Mesothelial cell of epicardium (in vitro differentiated cells): ENCODE measurements around the gene GABRG1. TPM values are rescaled to one million over a fixed set of nuclear protein-coding genes. Genes with fewer than 3 reads are reported as not detected.
A peak's percentile ranks its signal among the peaks of the same experiment; 100 is the strongest.

Experiments
- DNase-seq, 2 experiments: peaks; one replicate each; pipeline ENCODE4 v3.0.0; 2021; ENCODE audit warnings: low spot score in 2 of 2; ENCODE audit not compliant: unreplicated experiment in 2 of 2
- H3K27ac Mint-ChIP-seq: 2 replicates; pipeline ENCODE4 v1.8.0; 2021; ENCODE audit warnings: mixed read lengths
- H3K27me3 Mint-ChIP-seq: 2 replicates; pipeline ENCODE4 v1.8.0; 2021; ENCODE audit warnings: low read depth, mixed read lengths
- H3K36me3 Mint-ChIP-seq: 2 replicates; pipeline ENCODE4 v1.8.0; 2021; ENCODE audit warnings: mixed read lengths
- H3K4me1 Mint-ChIP-seq: 2 replicates; pipeline ENCODE4 v1.8.0; 2021; ENCODE audit warnings: mixed read lengths
- H3K4me3 Mint-ChIP-seq: 2 replicates; pipeline ENCODE4 v1.8.0; 2021; ENCODE audit warnings: mild to moderate bottlenecking, moderate library complexity, mixed read lengths
- H3K9me3 Mint-ChIP-seq: 2 replicates; pipeline ENCODE4 v1.8.0; 2021; ENCODE audit warnings: mixed read lengths
- CTCF ChIP-seq: fragments of 200-600 bp; sonication (generic); IDR thresholded peaks from one replicate; pipeline ENCODE4 v1.5.0; 2021; ENCODE audit warnings: antibody characterized with exemption; ENCODE audit not compliant: unreplicated experiment
- total RNA-seq: library from RNA; stranded (reverse); gene quantifications from 3 replicates; pipeline ENCODE4 v1.2.1, GENCODE V29; 2021

Gene GABRG1
- total RNA-seq = 0.18 to 0.22 TPM (median 0.20 TPM) in 3 replicates

- no peak for DNase-seq
- no peaks in the 10 kb centered on the region for H3K36me3 Mint-ChIP-seq
- no peak within 1 kb of the TSS for H3K27ac Mint-ChIP-seq
- no peak for TF ChIP-seq CTCF
- H3K4me3 Mint-ChIP-seq = peak within 1 kb of the TSS; percentile 40
- peaks cover 69% of the 10 kb centered on the region for H3K27me3 Mint-ChIP-seq
- peaks cover 7% of the 10 kb centered on the region for H3K4me1 Mint-ChIP-seq
- H3K9me3 Mint-ChIP-seq = no peaks in the 10 kb centered on the region
Measured at GRCh38 chr4:46123913-46124755, at the start of gene GABRG1. Gene GABRG1 (minus strand): TSS chr4:46124054. CDS start chr4:46123913, 141 bp downstream.

- Mint-ChIP-seq H3K9me3 (peaks cover 32% of the 10 kb centered on the region), H3K36me3 (no peaks in the 10 kb centered on the region), H3K27me3 (no peaks in the 10 kb centered on the region), H3K27ac (no peak overlapping the region), H3K4me3 (no peak overlapping the region), H3K4me1 (no peaks in the 10 kb centered on the region)
- TF ChIP-seq CTCF = no peak
- no peak for DNase-seq
Measured at GRCh38 chr4:46146993-46147392, 23.1 kb upstream of the GABRG1 start.

DNA sequence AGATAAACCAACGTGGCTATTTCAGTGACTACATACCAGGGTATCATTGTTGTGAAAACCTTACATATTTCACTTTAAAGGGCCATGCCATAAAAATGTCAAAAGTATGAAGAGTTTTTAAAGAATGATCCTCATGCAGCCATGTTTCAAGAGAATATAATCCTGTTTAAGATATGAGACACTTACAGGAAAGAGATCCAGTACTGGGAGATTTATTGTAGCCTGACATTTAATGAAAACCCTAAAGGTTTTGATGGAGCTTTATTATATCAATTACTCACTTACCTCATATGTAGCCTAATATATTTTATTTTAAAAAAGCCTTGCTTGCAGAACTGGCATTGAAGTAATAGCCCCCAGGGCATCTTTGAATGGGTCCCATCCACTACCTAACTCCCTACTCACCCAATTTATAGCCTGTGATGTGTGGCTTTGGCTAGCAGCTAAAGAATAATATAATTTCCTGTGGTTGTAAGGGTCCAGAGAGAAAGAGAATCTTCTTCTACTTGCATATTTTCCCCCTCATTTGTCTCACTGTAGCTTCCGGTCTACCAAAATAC is 7.7 kb upstream of the GABRG1 start:
- peaks cover 20% of the 10 kb centered on the region for H3K27me3 Mint-ChIP-seq
- no peak for TF ChIP-seq CTCF
- H3K36me3 Mint-ChIP-seq = no peaks in the 10 kb centered on the region

GRCh38 chr4:46124773-46125413 is 1.0 kb upstream of the GABRG1 start:
- peaks cover 7% of the 10 kb centered on the region for H3K4me1 Mint-ChIP-seq
- H3K36me3 Mint-ChIP-seq = no peaks in the 10 kb centered on the region
- no peak overlapping the region for H3K4me3 Mint-ChIP-seq
- TF ChIP-seq CTCF = no peak
- peaks cover 68% of the 10 kb centered on the region for H3K27me3 Mint-ChIP-seq
- H3K27ac Mint-ChIP-seq = no peak overlapping the region
- peak in 1 of 2 experiments; percentile 41 for DNase-seq
- H3K9me3 Mint-ChIP-seq = no peaks in the 10 kb centered on the region

More for the DNA sequence above, 7.7 kb upstream of the GABRG1 start:
- no peak overlapping the region for H3K4me3 Mint-ChIP-seq
- DNase-seq = no peak
- no peaks in the 10 kb centered on the region for H3K9me3 Mint-ChIP-seq
- H3K27ac Mint-ChIP-seq = no peak overlapping the region
- H3K4me1 Mint-ChIP-seq = peaks cover 3% of the 10 kb centered on the region

GRCh38 chr4:46081674-46082073 is 42.2 kb downstream of the GABRG1 start:
- TF ChIP-seq CTCF = no peak
- no peak for DNase-seq
- Mint-ChIP-seq H3K4me1 (peaks cover 4% of the 10 kb centered on the region), H3K9me3 (no peaks in the 10 kb centered on the region), H3K4me3 (no peak overlapping the region), H3K27me3 (peaks cover 10% of the 10 kb centered on the region), H3K27ac (no peak overlapping the region), H3K36me3 (no peaks in the 10 kb centered on the region)
